BJ (cell line): ENCODE measurements around the gene ZNF385D. TPM values are rescaled to one million over a fixed set of nuclear protein-coding genes. Genes with fewer than 3 reads are reported as not detected.

Source experiments
- CTCF ChIA-PET: fragments of 350-600 bp; formaldehyde crosslinking; extraction: SDS; loops from one replicate; lab custom pipeline; 2021; ENCODE audit warnings: antibody characterized with exemption, inconsistent platforms; lab: Yijun Ruan, JAX
- POLR2A ChIA-PET: fragments of 300-600 bp; sonication (Branson Sonifier 250); formaldehyde crosslinking; extraction: SDS; loops from one replicate; lab custom pipeline; 2021; ENCODE audit warnings: antibody characterized with exemption; lab: Charles Lee
- DNase-seq: peaks from one replicate; pipeline ENCODE4 v3.0.0-alpha.2; 2011; ENCODE audit warnings: low read depth
- H3K27me3 ChIP-seq: 2 replicates; pipeline ENCODE4 v1.6.0; 2011; ENCODE audit warnings: low read length; ENCODE audit not compliant: control insufficient read depth, insufficient read depth
- H3K36me3 ChIP-seq: 2 replicates; pipeline ENCODE4 v1.5.1; 2011; ENCODE audit warnings: low read length; ENCODE audit not compliant: control insufficient read depth, insufficient read depth
- H3K4me3 ChIP-seq: 2 replicates; pipeline ENCODE4 v1.5.1; 2011; ENCODE audit warnings: low read depth, mild to moderate bottlenecking, control low read depth, low read length
- polyA plus RNA-seq: library from polyadenylated mRNA; depleted of rRNA; stranded (reverse); fragments of >200 nt; gene quantifications from 2 replicates; pipeline ENCODE4 v1.2.3, GENCODE V29; 2011
- TF ChIP-seq, protein P1 (sequence below): IDR thresholded peaks from 2 replicates; pipeline ENCODE4 v1.5.1; 2011; ENCODE audit warnings: low read depth, mild to moderate bottlenecking, control low read depth, inconsistent platforms, low read length, moderate library complexity; ENCODE audit not compliant: insufficient read depth

ZNF385D gene
- polyA plus RNA-seq, 1 experiment, result 2.2 TPM

DNA sequence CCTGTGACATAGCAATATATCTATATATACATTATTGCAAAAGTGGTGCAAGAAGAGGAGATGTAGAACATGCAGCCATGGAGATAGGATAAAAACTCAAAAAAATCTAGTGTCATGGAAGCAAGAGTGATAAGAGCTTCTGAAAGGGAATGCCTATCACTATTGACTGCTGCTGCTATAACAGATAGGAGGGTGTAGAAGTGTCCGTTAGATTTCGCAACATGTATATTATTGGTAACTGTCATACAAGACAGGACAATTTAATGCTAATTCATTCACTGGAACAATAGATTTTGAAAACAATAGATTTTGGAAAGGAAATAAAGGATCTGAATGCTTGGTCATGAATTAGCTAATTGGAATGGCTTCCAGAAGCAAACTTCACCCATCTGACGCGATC is 224.5 kb downstream of the ZNF385D start:
- DNase-seq, result no peak
- ChIA-PET CTCF (no interaction called here), POLR2A (no interaction called here)

DNA sequence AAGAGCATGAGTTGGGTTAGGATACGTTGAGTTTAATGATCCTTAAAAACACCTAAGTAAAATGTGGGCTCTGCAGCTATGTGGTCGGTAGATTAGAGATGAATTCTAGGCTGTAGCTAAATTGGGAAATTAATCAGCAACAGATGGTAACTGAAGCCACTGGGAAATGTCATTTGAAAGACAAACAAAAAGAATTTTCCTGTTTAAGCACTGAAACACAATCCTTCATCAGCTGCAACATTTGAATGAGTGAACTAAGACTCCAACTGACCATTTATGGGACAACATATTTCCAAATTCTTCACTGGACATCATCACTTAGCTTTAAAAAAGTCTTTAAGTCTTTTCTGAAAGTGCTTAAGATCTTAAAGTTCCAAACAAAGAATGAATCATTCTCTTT is 226.9 kb downstream of the ZNF385D start:
- TF ChIP-seq, protein P1, sequence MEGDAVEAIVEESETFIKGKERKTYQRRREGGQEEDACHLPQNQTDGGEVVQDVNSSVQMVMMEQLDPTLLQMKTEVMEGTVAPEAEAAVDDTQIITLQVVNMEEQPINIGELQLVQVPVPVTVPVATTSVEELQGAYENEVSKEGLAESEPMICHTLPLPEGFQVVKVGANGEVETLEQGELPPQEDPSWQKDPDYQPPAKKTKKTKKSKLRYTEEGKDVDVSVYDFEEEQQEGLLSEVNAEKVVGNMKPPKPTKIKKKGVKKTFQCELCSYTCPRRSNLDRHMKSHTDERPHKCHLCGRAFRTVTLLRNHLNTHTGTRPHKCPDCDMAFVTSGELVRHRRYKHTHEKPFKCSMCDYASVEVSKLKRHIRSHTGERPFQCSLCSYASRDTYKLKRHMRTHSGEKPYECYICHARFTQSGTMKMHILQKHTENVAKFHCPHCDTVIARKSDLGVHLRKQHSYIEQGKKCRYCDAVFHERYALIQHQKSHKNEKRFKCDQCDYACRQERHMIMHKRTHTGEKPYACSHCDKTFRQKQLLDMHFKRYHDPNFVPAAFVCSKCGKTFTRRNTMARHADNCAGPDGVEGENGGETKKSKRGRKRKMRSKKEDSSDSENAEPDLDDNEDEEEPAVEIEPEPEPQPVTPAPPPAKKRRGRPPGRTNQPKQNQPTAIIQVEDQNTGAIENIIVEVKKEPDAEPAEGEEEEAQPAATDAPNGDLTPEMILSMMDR, result no peak
- DNase-seq, result peak; percentile 26
- ChIA-PET POLR2A (interaction anchor here (0.6 kb wide), 1 partner anchor 95 kb away, joined by 3 read pairs; no protein-coding TSS in a partner anchor), CTCF (no interaction called here)
- Histone ChIP-seq H3K4me3 (no peak overlapping the region), H3K27me3 (no peaks in the 10 kb centered on the region), H3K36me3 (no peaks in the 10 kb centered on the region)

More for the DNA sequence above, 224.5 kb downstream of the ZNF385D start:
- Histone ChIP-seq H3K36me3 (no peaks in the 10 kb centered on the region), H3K4me3 (no peak overlapping the region), H3K27me3 (no peaks in the 10 kb centered on the region)
- TF ChIP-seq, protein P1, result no peak

DNA sequence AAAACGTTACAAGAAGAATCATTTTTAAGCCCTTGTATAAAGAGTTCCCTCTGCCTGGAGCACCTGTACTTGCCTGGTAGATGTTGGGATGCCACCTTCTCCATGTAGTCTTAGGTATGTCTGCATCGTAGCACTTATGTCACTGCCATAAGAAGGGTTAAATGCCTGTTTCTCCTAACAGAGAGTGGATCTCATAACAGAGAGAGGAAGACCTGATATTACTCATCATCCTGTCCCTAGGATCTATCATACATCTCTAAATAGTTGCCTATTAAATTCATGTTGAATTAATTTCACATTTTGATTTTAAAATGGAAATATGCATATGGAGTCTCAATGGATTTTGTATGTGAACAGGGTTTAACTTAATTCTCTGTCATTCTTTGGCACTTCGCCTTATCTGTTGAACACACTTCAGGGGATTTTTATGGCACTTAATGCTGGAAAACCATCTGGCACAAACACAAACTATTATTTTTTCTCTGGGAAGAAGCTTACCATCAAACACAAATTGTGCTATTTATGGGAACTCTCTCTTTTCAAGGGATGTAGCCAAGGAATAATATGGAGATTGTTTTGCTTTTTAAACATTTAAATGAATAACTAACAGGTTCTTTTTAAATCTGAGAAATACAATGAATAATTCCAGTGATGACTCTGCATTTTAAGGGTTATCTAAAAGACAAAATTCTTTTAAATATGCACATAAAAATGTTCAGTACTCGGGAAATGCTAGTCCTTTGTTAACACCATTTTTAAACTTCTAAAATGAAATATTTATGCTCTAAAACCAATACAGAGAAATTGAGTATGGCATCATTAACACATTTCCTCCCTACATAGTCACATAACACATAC is 230.7 kb downstream of the ZNF385D start:
- TF ChIP-seq, protein P1, result no peak
- POLR2A ChIA-PET, result no interaction called here
- DNase-seq, result no peak
- Histone ChIP-seq H3K36me3 (no peaks in the 10 kb centered on the region), H3K4me3 (no peak overlapping the region), H3K27me3 (peaks cover 1% of the 10 kb centered on the region; the same call in 1 of the 2 replicates)
- CTCF ChIA-PET, result no interaction called here

DNA sequence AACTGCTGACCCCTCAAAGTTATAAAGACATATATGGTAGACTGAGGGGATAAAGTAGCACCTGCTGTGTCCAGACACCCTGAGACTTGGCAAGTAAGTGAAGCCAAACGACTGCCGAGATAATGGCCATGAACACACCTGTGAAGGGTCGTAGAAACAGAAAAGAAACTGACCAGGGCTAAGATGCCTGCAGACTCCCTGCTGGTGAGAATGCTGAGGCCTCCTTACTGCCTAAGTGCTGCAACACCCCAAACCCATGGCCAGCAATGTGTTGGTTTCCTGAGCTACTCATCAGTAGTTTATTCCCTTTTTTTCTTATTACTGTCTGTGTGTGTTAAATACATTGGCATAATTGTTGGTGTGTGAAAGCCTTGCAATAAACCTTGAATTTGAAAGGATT is 233.8 kb downstream of the ZNF385D start:
- POLR2A ChIA-PET, result no interaction called here
- CTCF ChIA-PET, result interaction anchor here (0.6 to 0.7 kb wide), 2 partner anchors 100 to 1820 kb away, joined by 3 to 4 read pairs; no protein-coding TSS in a partner anchor
- Histone ChIP-seq H3K4me3 (no peak overlapping the region), H3K27me3 (peaks cover 1% of the 10 kb centered on the region; the same call in 1 of the 2 replicates), H3K36me3 (no peaks in the 10 kb centered on the region)
- DNase-seq, result no peak
- TF ChIP-seq, protein P1, result no peak

DNA sequence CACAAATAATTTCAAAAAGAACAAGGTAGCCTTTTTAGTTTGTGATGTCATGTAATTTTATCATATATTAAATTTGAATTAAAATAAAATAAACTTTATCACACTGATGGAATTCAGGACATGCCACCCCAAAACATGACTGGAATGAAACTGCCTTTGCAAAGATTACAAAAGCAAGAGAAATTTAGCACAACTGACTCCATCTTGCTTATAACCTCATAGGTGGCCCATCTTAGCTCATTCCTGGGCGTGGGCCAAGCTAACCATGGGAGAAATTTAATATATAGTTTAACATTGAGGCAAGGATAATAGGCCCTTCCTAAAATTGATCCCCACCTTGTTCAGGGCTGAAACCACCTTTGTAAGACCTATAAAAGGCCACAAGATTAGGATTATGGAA is 235.6 kb downstream of the ZNF385D start:
- Histone ChIP-seq H3K27me3 (peaks cover 1% of the 10 kb centered on the region; the same call in 1 of the 2 replicates), H3K4me3 (no peak overlapping the region), H3K36me3 (no peaks in the 10 kb centered on the region)
- ChIA-PET CTCF (interaction anchor here (0.6 kb wide), 1 partner anchor 1566 kb away, joined by 3 read pairs; no protein-coding TSS in a partner anchor), POLR2A (no interaction called here)
- DNase-seq, result no peak
- TF ChIP-seq, protein P1, result no peak
